ENCODE data around the gene PLCL2.

- TF ChIP-seq TAF1 (IDR thresholded peaks at IDR 0.05; ENCODE audit: borderline replicate concordance, low read depth, low read length) (no peak), POLR2A (IDR thresholded peaks at IDR 0.05; ENCODE audit: low read depth, low read length) (no peak)
Measured at GRCh38 chr3:16875876-16876550, 8.7 kb upstream of the PLCL2 start.
